Measurements from ENCODE around the gene NAA10. TPM values are rescaled to one million over a fixed set of nuclear protein-coding genes. Genes with fewer than 3 reads are reported as not detected.

Gene NAA10
- total RNA-seq, 6 donors from 2014 or later = 30.7 to 116 (median 76.2) TPM

DNA sequence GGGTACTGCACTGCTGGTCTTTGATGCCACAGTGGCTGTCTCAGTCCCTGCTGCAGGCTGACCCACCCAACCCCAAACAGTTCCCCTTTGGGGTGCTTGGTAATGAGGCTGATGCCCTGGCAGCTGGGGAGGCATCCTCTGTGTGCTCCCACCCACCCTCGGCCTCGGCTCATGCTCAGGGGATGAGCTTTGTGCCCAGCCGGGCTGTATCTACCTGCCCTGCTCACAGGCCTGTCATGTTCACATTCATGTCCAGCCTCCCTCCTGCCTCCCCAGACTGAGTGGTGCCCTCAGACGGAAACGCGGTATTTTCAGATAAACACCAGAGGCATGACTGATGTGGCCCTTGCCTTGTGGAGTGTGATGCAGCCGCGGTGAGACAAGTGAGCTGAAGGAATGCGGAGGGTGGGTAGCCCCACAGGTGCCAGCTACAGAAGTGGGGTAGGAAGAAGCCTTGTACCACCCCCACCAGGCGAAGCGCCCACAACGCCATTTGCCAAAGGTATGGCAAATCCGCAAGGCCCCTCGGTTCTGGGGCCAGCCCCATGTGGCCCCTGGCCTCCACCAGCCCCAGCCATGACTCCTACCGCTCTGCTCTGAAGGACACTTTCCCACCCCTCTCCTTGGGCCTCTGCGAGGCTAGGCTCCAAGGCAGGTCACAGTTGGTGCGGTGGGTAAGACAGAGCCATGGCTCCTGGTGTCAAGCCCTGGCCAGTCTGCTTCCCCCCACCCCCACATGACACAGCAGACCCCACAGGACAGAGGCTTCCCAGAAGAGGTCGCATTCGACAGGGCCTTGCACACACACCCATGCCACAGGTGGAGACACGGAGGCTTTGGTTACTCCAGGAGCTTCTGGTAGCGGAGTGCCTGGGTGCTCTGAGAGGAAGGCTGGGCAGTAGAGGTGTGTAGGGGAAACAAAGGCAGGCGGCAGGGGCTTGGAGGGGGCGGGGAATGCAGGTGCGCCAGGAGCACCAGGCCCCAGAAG lies 11.4 kb upstream of the NAA10 start:
- TF ChIP-seq POLR2A (IDR thresholded peaks at IDR 0.05) (no peak), EP300 (IDR thresholded peaks at IDR 0.05) (no peak), POLR2AphosphoS5 (IDR thresholded peaks at IDR 0.05) (no peak), CTCF (IDR thresholded peaks at IDR 0.05) (no peak)
- no peaks in the 10 kb centered on the region for H3K9me3 ChIP-seq
- peaks cover 0 to 32% (median 17%) of the 10 kb centered on the region in 4 donors for H3K36me3 ChIP-seq
- DNase-seq (no peak), ATAC-seq (ENCODE audit: low FRiP score in 2 of 2) (no peak)
- H3K4me1 ChIP-seq = peaks cover 10 to 59% (median 13%) of the 10 kb centered on the region in 4 donors
- peak overlapping the region in 2 of 4 donors; percentile 70 to 78 for H3K27ac ChIP-seq
- no peak overlapping the region for H3K4me3 ChIP-seq
- no peaks in the 10 kb centered on the region for H3K27me3 ChIP-seq
- 84% methylated on average over 20 of the region's 24 CpGs; no CpG with 5 or more reads in 1 of the 2 donors for WGBS, 2 donors

DNA sequence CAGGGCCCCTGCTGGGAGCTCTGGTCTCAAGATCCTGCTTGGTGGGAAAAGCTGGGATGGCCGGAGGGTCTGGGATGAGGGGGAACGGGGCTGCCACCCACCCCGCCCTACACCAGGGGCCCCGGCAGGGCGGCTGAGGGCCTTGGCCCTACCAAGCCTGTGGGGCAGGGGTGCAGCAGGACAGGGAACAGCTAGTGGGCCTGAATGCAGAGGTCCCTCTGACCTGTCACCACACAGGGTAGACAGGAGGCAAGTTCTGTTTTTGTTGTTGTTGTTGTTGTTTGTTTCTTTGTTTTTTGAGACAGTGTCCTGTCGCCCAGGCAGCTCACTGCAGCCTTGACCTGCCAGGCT lies 9.9 kb upstream of the NAA10 start:
- Histone ChIP-seq H3K27ac (peak overlapping the region; percentile 12 to 87 (median 61)), H3K9me3 (no peaks in the 10 kb centered on the region), H3K27me3 (no peaks in the 10 kb centered on the region), H3K4me1 (peaks cover 9 to 70% (median 11%) of the 10 kb centered on the region in 4 donors), H3K36me3 (peaks cover 0 to 17% (median 6%) of the 10 kb centered on the region in 4 donors), H3K4me3 (peak overlapping the region in 3 of 4 donors; percentile 47 to 59 (median 51))
- ATAC-seq (ENCODE audit: low FRiP score in 2 of 2) (peak; percentile 4 to 20), DNase-seq (no peak)
- TF ChIP-seq POLR2A (IDR thresholded peaks at IDR 0.05) (no peak), POLR2AphosphoS5 (IDR thresholded peaks at IDR 0.05) (no peak), EP300 (IDR thresholded peaks at IDR 0.05) (no peak), CTCF (IDR thresholded peaks at IDR 0.05) (no peak)
- WGBS, 2 donors = 73% methylated on average over 6 of the region's 6 CpGs; no CpG with 5 or more reads in 1 of the 2 donors

DNA sequence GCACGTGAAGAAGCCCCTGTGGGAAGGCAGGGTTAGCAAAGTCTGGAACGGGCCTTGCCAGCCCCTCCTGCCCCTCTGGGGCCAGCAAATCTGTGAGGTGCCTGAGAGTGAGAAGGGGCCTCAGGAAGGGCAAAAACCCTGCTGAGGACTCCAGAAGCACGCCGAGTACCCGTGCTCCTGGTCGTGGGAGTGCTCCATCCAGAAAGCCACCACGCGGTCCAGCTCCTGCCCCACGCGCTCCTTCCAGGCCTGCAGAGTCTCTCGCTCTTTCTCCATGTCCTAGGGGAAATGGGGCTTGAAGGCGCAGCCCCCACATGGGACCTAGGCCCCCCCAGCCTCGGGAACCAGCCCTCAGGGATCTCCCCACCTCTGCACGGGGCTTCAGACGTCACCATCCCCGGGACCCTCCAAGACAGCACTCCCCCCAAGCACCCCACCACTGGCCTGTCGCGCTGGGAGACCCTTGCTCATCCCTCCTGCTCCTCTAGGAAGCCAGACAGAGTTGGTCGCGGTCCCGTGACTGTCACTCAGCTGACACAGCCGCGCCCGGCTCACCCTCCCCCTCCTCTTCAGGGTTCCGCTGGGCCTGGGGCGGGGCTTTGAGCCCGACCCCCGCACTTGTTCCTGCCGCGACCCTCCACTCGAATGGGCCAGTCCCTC lies 9.4 kb upstream of the NAA10 start, which contains the start of gene RENBP:
RENBP (minus strand) TSS at position 504 of the 660 bp plus-strand sequence; CDS start at position 471, 33 bp downstream.
- ATAC-seq (ENCODE audit: low FRiP score in 2 of 2) = peak; percentile 39 to 73
- no peaks in the 10 kb centered on the region for H3K9me3 ChIP-seq
- DNase-seq = peak in 1 of 2 donors; percentile 79

More for the DNA sequence above, 9.4 kb upstream of the NAA10 start, which contains the start of gene RENBP:
- Histone ChIP-seq H3K4me3 (peak within 1 kb of the TSS; percentile 22 to 59 (median 49)), H3K27me3 (no peaks in the 10 kb centered on the region), H3K27ac (peak within 1 kb of the TSS; percentile 12 to 87 (median 61)), H3K4me1 (peaks cover 6 to 71% (median 8%) of the 10 kb centered on the region in 4 donors), H3K36me3 (peaks cover 0 to 12% (median 4%) of the 10 kb centered on the region in 4 donors)
- TF ChIP-seq POLR2A (IDR thresholded peaks at IDR 0.05) (peak in 1 of 4 donors; percentile 50), EP300 (IDR thresholded peaks at IDR 0.05) (no peak), CTCF (IDR thresholded peaks at IDR 0.05) (no peak), POLR2AphosphoS5 (IDR thresholded peaks at IDR 0.05) (peak in 1 of 2 donors; percentile 34)
- 36% methylated on average over 29 of the region's 31 CpGs; no CpG with 5 or more reads in 1 of the 2 donors for WGBS, 2 donors
